Measurements from ENCODE around the gene PKP2. TPM values are rescaled to one million over a fixed set of nuclear protein-coding genes. Genes with fewer than 3 reads are reported as not detected.

The PKP2 gene
- polyA plus RNA-seq, 1 experiment: 0.02 TPM

DNA sequence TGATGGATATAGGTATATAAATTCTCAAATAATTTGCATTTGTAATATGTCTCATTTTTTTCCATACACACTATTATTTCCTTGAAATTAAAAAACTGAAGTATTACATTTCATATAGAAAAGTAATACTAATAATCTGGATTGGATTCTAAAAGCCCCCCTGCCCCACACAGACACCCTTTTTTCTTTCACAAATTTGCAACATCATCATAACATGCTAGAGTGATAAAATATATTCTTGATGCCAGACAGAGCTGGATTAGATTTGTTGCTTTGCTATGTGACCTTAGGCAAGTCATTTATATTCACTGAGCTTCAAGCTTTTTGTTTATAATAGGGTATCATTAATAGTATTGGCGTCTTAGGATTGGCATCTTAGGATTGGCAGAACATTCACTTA, 6.7 kb upstream of the PKP2 start:
- Histone ChIP-seq H3K9me3 (ENCODE audit: control insufficient read depth, insufficient read depth, low read length) (no peaks in the 10 kb centered on the region), H3K4me3 (ENCODE audit: low read depth, low read length) (no peak overlapping the region), H3K27ac (ENCODE audit: low read depth, low read length) (no peak overlapping the region), H3K27me3 (ENCODE audit: control insufficient read depth, insufficient read depth, low read length) (no peaks in the 10 kb centered on the region)
- POLR2A ChIA-PET: no interaction called here
- TF ChIP-seq, protein P1, sequence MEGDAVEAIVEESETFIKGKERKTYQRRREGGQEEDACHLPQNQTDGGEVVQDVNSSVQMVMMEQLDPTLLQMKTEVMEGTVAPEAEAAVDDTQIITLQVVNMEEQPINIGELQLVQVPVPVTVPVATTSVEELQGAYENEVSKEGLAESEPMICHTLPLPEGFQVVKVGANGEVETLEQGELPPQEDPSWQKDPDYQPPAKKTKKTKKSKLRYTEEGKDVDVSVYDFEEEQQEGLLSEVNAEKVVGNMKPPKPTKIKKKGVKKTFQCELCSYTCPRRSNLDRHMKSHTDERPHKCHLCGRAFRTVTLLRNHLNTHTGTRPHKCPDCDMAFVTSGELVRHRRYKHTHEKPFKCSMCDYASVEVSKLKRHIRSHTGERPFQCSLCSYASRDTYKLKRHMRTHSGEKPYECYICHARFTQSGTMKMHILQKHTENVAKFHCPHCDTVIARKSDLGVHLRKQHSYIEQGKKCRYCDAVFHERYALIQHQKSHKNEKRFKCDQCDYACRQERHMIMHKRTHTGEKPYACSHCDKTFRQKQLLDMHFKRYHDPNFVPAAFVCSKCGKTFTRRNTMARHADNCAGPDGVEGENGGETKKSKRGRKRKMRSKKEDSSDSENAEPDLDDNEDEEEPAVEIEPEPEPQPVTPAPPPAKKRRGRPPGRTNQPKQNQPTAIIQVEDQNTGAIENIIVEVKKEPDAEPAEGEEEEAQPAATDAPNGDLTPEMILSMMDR (IDR thresholded peaks at IDR 0.05; ENCODE audit: low read depth, low read length): no peak
- DNase-seq (ENCODE audit: low read depth, low spot score): no peak
- CTCF ChIA-PET: interaction anchor here (0.9 kb wide), 1 partner anchor 134 kb away, joined by 3 read pairs; no protein-coding TSS in a partner anchor

DNA sequence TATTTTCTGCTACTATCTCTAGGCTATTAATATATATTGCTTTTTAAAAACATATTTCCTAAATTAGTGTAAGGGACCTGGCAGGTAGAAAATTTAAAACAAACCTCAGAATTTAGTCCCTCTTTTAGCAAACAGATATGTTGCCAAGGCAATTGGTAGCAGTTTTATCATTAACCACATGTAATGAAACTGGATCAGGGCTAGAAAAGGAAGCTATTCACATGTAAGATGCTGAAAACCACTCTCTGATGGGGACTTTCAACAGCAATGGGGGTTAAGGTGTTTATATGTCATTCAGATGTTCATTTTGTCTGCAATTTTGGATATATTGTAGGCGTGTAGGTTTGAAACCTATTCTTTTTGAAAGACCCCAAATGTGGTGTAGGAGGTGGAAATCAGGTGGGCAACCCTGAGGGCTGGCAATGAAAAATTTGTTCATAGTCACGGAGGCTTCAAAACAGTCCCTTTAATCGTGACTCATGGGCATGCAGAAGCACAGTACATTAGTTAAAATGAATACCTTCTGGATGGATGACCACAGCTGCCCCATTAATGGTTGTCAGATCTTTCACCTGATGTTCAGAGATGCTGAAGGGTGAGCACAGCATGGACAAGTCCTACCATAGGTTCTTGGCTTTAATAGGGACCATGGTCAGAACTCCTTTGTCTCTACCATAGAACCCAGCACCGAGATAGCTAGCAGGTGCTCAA, 5.9 kb upstream of the PKP2 start:
- TF ChIP-seq, protein P1 (IDR thresholded peaks at IDR 0.05; ENCODE audit: low read depth, low read length): no peak
- CTCF ChIA-PET: no interaction called here
- peaks cover under 1% of the 10 kb centered on the region for H3K27me3 ChIP-seq (ENCODE audit: control insufficient read depth, insufficient read depth, low read length)
- POLR2A ChIA-PET: no interaction called here
- no peak for DNase-seq (ENCODE audit: low read depth, low spot score)
- H3K9me3 ChIP-seq (ENCODE audit: control insufficient read depth, insufficient read depth, low read length): no peaks in the 10 kb centered on the region
- H3K4me3 ChIP-seq (ENCODE audit: low read depth, low read length): no peak overlapping the region
- no peak overlapping the region for H3K27ac ChIP-seq (ENCODE audit: low read depth, low read length)

DNA sequence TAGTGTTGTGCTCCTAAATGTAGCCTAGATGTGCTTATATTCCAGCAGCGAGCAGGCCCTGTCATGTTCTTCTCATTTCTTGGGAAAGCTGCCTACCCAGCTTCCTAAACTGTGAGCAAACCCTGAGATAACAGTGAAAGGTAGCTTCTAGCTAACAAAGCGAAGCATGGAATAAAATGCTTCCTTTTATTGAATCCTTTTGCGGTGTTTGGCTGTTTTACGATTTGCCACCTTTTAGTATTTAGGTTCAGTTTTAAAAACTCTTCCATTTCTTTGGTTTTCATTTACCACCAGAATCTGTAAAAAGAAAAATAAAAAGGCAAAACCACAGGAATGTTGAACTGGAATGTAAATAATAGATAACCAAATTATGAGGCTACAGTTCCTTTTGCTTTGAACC, 5.0 kb upstream of the PKP2 start:
- ChIA-PET CTCF (no interaction called here), POLR2A (no interaction called here)
- H3K4me3 ChIP-seq (ENCODE audit: low read depth, low read length): no peak overlapping the region
- TF ChIP-seq, protein P1 (IDR thresholded peaks at IDR 0.05; ENCODE audit: low read depth, low read length): no peak
- H3K9me3 ChIP-seq (ENCODE audit: control insufficient read depth, insufficient read depth, low read length): no peaks in the 10 kb centered on the region
- peaks cover 3% of the 10 kb centered on the region for H3K27me3 ChIP-seq (ENCODE audit: control insufficient read depth, insufficient read depth, low read length)
- DNase-seq (ENCODE audit: low read depth, low spot score): no peak
- no peak overlapping the region for H3K27ac ChIP-seq (ENCODE audit: low read depth, low read length)

DNA sequence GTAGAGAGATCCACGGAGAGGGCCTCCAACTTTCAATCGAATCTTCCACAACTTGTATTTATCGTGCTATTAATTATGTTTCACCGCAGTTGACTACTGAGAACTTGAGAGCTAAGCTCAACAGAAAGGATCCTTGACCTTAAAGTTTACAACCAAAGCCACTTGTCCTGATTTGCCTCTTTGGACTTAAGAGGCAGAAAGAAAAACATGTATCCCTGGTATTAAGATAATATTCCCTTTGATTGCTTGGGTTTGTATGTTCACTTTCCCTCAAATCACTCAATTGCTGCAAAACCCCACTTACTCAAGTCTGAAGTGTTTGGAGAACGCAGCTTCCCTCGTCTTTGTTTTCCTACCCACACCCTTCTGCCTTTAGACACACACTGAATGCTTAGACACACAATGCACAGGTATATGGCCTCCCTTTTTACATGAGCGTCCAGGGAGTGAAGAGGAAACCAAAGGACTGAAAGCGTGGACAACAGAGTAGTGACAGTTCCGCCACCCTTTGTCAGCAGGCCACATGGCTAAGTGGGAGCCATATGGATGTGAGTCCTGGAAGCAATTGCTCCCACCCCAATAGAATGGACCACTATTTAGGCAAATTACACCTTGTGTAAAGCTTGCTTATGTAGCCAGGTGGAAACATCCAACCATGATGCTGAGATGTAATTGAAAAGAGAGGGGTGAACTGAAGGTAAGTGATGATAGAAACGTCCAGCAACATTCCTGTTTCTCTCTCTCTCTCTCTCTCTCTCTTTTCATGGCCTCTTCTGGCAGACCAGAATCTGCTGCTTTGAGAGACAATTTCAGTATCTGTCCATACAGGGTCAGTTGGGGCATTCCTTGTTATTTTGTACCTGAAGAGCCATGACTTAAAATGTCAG, 1.4 kb upstream of the PKP2 start:
- Histone ChIP-seq H3K4me3 (ENCODE audit: low read depth, low read length) (no peak overlapping the region), H3K9me3 (ENCODE audit: control insufficient read depth, insufficient read depth, low read length) (no peaks in the 10 kb centered on the region; the same call in 1 of the 2 replicates), H3K27me3 (ENCODE audit: control insufficient read depth, insufficient read depth, low read length) (peaks cover 9% of the 10 kb centered on the region), H3K27ac (ENCODE audit: low read depth, low read length) (no peak overlapping the region)
- DNase-seq (ENCODE audit: low read depth, low spot score): no peak
- TF ChIP-seq, protein P1 (IDR thresholded peaks at IDR 0.05; ENCODE audit: low read depth, low read length): no peak
- ChIA-PET POLR2A (no interaction called here), CTCF (no interaction called here)

DNA sequence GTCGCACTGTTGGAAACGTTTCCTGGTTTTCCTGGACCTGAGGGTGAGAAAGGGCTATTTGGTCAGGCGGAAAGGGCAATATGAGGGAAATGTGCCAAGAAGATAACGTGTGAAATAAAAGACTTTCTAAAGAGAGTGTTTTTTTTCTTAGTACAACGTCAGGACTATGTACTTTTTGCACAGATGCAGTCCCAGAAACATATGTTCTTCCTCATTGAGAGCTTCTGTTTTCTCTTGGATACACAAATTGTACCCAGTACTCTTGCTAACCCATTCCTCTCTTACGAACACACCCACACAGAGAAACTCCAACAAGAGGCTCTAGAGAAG, 669 bp upstream of the PKP2 start:
- no peak overlapping the region for H3K27ac ChIP-seq (ENCODE audit: low read depth, low read length)
- TF ChIP-seq, protein P1 (IDR thresholded peaks at IDR 0.05; ENCODE audit: low read depth, low read length): no peak
- no peaks in the 10 kb centered on the region; the same call in 1 of the 2 replicates for H3K9me3 ChIP-seq (ENCODE audit: control insufficient read depth, insufficient read depth, low read length)
- CTCF ChIA-PET: no interaction called here
- no peak for DNase-seq (ENCODE audit: low read depth, low spot score)
- no peak overlapping the region for H3K4me3 ChIP-seq (ENCODE audit: low read depth, low read length)
- H3K27me3 ChIP-seq (ENCODE audit: control insufficient read depth, insufficient read depth, low read length): peaks cover 9% of the 10 kb centered on the region
- POLR2A ChIA-PET: no interaction called here

All from AG04450 (cell line).